SK-N-SH treated with all-trans-retinoic acid at 6 μM for 48 hours (cell line): ENCODE measurements around the gene PDK3.

ENCODE experiments used
- ATAC-seq: fragments of 200-7000 bp; cut with Tn5 transposase; 3 replicates; pipeline ENCODE4 v1.9.1; 2020; ENCODE audit warnings: mild to moderate bottlenecking, moderate library complexity
- BACH2 ChIP-seq: fragments of 250-450 bp; sonication (Bioruptor Pico); IDR thresholded peaks from 2 replicates; pipeline ENCODE4 v1.9.0; 2021; ENCODE audit warnings: mild to moderate bottlenecking, borderline replicate concordance
- CSDC2 ChIP-seq: fragments of 250-450 bp; sonication (Bioruptor Pico); IDR thresholded peaks from 2 replicates; pipeline ENCODE4 v1.5.0; 2020; ENCODE audit warnings: mild to moderate bottlenecking, moderate library complexity
- ESRRG ChIP-seq: fragments of 250-450 bp; sonication (Bioruptor Pico); IDR thresholded peaks from 2 replicates; pipeline ENCODE4 v1.6.1; 2021; ENCODE audit warnings: mild to moderate bottlenecking
- GLIS3 ChIP-seq: fragments of 250-450 bp; sonication (Bioruptor Pico); IDR thresholded peaks from 2 replicates; pipeline ENCODE4 v1.5.0; 2020; ENCODE audit warnings: mild to moderate bottlenecking, moderate library complexity
- ISL1 ChIP-seq: fragments of 250-450 bp; sonication (Bioruptor Pico); IDR thresholded peaks from 2 replicates; pipeline ENCODE4 v2.1.2; 2022; ENCODE audit warnings: mild to moderate bottlenecking, moderate library complexity
- OSR1 ChIP-seq: fragments of 250-450 bp; sonication (Bioruptor Pico); IDR thresholded peaks from 2 replicates; pipeline ENCODE4 v1.8.0; 2022; ENCODE audit warnings: moderate library complexity, mild to moderate bottlenecking, inconsistent platforms
- PPARA ChIP-seq: fragments of 250-450 bp; sonication (Bioruptor Pico); IDR thresholded peaks from 2 replicates; pipeline ENCODE4 v1.5.0; 2020; ENCODE audit warnings: mild to moderate bottlenecking, borderline replicate concordance
- RARB ChIP-seq: fragments of 250-450 bp; sonication (Bioruptor Pico); IDR thresholded peaks from 2 replicates; pipeline ENCODE4 v1.8.0; 2021; ENCODE audit warnings: mild to moderate bottlenecking, moderate library complexity
- TCF4 ChIP-seq: fragments of 250-450 bp; sonication (Bioruptor Pico); IDR thresholded peaks from 2 replicates; pipeline ENCODE4 v1.8.0; 2021; ENCODE audit warnings: mild to moderate bottlenecking, moderate library complexity, borderline replicate concordance
- TOX ChIP-seq: fragments of 250-450 bp; sonication (Bioruptor Pico); IDR thresholded peaks from 2 replicates; pipeline ENCODE4 v1.8.0; 2021; ENCODE audit warnings: mild to moderate bottlenecking, moderate library complexity, borderline replicate concordance
- ZC3H10 ChIP-seq: fragments of 250-450 bp; sonication (Bioruptor Pico); IDR thresholded peaks from 2 replicates; pipeline ENCODE4 v1.5.1; 2021; ENCODE audit warnings: mild to moderate bottlenecking, moderate library complexity
- ZFP3 ChIP-seq: fragments of 250-450 bp; sonication (Bioruptor Pico); IDR thresholded peaks from 2 replicates; pipeline ENCODE4 v1.5.0; 2020; ENCODE audit warnings: mild to moderate bottlenecking, moderate library complexity
- ZFP30 ChIP-seq: fragments of 450-650 bp; formaldehyde crosslinking; IDR thresholded peaks from 2 replicates; pipeline ENCODE4 v1.5.0; 2022; ENCODE audit warnings: mild to moderate bottlenecking, moderate library complexity
- ZNF565 ChIP-seq: fragments of 450-650 bp; formaldehyde crosslinking; conservative IDR thresholded peaks from 2 replicates; pipeline ENCODE4 v1.5.0; 2020; ENCODE audit warnings: low read depth, mild to moderate bottlenecking, moderate library complexity
- ZNF70 ChIP-seq: fragments of 450-650 bp; formaldehyde crosslinking; IDR thresholded peaks from 2 replicates; pipeline ENCODE4 v1.5.0; 2020; ENCODE audit warnings: mild to moderate bottlenecking, moderate library complexity
- ZNF8 ChIP-seq: fragments of 450-650 bp; formaldehyde crosslinking; IDR thresholded peaks from 2 replicates; pipeline ENCODE4 v1.5.0; 2020; ENCODE audit warnings: mild to moderate bottlenecking, moderate library complexity
- TF ChIP-seq, protein P1 (sequence below): fragments of 250-450 bp; sonication (Bioruptor Pico); IDR thresholded peaks from 2 replicates; pipeline ENCODE4 v1.5.1; 2021; ENCODE audit warnings: mild to moderate bottlenecking, moderate library complexity
- TF ChIP-seq, protein P2 (sequence below): fragments of 250-450 bp; sonication (Bioruptor Pico); IDR thresholded peaks from 2 replicates; pipeline ENCODE4 v1.8.0; 2021; ENCODE audit warnings: low read depth, mild to moderate bottlenecking, moderate library complexity, borderline replicate concordance
- TF ChIP-seq, protein P3 (sequence below): fragments of 250-450 bp; sonication (Bioruptor Pico); IDR thresholded peaks from 2 replicates; pipeline ENCODE4 v1.8.0; 2020; ENCODE audit warnings: mild to moderate bottlenecking, moderate library complexity, borderline replicate concordance
- TF ChIP-seq, protein P4 (sequence below): fragments of 250-450 bp; sonication (Bioruptor Pico); IDR thresholded peaks from 2 replicates; pipeline ENCODE4 v1.5.1; 2020; ENCODE audit warnings: low read depth, mild to moderate bottlenecking, moderate library complexity
- TF ChIP-seq, protein P5 (sequence below): fragments of 250-450 bp; sonication (Bioruptor Pico); IDR thresholded peaks from 2 replicates; pipeline ENCODE4 v1.5.0; 2020; ENCODE audit warnings: mild to moderate bottlenecking, moderate library complexity

The PDK3 gene

DNA sequence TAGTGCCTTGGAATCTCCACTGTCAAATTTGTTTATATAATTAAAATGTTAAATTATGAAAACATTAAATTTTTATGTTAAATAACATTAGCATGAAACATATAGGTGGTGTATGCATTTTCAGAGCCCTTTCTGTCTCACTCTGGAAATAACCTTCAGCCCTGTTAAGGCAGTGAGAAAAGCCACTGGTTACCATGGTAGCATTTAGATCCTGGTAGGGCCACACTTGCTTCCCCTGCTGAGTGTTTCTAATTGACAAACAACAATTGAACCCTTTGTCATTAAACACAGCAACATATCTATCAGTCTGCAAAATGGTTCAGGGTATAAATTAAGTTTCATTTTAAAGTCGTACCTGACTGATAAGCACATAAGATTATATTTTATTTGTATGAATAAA is 63.5 kb downstream of the PDK3 start:
- TF ChIP-seq ZNF565 (CRISPR knock-in tag) (no peak), ZFP30 (CRISPR knock-in tag) (no peak), ZFP3 (CRISPR knock-in tag) (no peak), ZNF8 (CRISPR knock-in tag) (no peak), BACH2 (no peak), ZC3H10 (no peak), OSR1 (CRISPR knock-in tag) (no peak), ZNF70 (CRISPR knock-in tag) (no peak), PPARA (CRISPR knock-in tag) (no peak), ISL1 (CRISPR knock-in tag) (no peak), RARB (CRISPR knock-in tag) (no peak)
- TF ChIP-seq, protein P1, sequence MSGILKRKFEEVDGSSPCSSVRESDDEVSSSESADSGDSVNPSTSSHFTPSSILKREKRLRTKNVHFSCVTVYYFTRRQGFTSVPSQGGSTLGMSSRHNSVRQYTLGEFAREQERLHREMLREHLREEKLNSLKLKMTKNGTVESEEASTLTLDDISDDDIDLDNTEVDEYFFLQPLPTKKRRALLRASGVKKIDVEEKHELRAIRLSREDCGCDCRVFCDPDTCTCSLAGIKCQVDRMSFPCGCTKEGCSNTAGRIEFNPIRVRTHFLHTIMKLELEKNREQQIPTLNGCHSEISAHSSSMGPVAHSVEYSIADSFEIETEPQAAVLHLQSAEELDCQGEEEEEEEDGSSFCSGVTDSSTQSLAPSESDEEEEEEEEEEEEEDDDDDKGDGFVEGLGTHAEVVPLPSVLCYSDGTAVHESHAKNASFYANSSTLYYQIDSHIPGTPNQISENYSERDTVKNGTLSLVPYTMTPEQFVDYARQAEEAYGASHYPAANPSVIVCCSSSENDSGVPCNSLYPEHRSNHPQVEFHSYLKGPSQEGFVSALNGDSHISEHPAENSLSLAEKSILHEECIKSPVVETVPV (CRISPR knock-in tag) = no peak
- TF ChIP-seq, protein P2, sequence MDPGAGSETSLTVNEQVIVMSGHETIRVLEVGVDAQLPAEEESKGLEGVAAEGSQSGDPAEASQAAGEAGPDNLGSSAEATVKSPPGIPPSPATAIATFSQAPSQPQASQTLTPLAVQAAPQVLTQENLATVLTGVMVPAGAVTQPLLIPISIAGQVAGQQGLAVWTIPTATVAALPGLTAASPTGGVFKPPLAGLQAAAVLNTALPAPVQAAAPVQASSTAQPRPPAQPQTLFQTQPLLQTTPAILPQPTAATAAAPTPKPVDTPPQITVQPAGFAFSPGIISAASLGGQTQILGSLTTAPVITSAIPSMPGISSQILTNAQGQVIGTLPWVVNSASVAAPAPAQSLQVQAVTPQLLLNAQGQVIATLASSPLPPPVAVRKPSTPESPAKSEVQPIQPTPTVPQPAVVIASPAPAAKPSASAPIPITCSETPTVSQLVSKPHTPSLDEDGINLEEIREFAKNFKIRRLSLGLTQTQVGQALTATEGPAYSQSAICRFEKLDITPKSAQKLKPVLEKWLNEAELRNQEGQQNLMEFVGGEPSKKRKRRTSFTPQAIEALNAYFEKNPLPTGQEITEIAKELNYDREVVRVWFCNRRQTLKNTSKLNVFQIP (CRISPR knock-in tag) = no peak
- no peak for ATAC-seq

DNA sequence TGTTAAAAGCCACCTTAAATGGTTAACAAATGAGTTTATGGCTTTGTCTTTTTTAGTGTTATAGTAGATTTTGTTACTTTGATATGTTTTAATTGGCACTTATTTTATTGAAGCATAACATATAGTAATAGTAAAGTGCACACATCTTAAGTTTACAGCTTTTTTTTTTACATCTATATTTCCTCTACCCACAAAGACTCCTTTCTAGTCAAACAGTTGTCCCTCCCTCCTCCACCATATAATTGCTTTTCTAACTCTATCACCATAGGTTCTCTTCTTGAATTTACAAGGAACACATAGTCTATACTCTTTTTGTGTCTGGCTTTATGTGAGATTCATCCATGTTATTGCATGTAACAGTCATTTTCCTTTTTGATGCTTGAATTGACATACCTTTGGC is 71.5 kb downstream of the PDK3 start:
- no peak for ATAC-seq
- TF ChIP-seq, protein P1 (CRISPR knock-in tag) = no peak
- TF ChIP-seq ZC3H10 (no peak), ZFP30 (CRISPR knock-in tag) (no peak), PPARA (CRISPR knock-in tag) (no peak), GLIS3 (CRISPR knock-in tag) (no peak), RARB (CRISPR knock-in tag) (no peak), ESRRG (CRISPR knock-in tag) (no peak)
- TF ChIP-seq, protein P3, sequence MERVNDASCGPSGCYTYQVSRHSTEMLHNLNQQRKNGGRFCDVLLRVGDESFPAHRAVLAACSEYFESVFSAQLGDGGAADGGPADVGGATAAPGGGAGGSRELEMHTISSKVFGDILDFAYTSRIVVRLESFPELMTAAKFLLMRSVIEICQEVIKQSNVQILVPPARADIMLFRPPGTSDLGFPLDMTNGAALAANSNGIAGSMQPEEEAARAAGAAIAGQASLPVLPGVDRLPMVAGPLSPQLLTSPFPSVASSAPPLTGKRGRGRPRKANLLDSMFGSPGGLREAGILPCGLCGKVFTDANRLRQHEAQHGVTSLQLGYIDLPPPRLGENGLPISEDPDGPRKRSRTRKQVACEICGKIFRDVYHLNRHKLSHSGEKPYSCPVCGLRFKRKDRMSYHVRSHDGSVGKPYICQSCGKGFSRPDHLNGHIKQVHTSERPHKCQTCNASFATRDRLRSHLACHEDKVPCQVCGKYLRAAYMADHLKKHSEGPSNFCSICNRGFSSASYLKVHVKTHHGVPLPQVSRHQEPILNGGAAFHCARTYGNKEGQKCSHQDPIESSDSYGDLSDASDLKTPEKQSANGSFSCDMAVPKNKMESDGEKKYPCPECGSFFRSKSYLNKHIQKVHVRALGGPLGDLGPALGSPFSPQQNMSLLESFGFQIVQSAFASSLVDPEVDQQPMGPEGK (CRISPR knock-in tag) = no peak
- TF ChIP-seq, protein P4, sequence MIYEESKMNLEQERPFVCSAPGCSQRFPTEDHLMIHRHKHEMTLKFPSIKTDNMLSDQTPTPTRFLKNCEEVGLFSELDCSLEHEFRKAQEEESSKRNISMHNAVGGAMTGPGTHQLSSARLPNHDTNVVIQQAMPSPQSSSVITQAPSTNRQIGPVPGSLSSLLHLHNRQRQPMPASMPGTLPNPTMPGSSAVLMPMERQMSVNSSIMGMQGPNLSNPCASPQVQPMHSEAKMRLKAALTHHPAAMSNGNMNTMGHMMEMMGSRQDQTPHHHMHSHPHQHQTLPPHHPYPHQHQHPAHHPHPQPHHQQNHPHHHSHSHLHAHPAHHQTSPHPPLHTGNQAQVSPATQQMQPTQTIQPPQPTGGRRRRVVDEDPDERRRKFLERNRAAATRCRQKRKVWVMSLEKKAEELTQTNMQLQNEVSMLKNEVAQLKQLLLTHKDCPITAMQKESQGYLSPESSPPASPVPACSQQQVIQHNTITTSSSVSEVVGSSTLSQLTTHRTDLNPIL (CRISPR knock-in tag) = no peak
- TF ChIP-seq, all 23 proteins: peak for 0

DNA sequence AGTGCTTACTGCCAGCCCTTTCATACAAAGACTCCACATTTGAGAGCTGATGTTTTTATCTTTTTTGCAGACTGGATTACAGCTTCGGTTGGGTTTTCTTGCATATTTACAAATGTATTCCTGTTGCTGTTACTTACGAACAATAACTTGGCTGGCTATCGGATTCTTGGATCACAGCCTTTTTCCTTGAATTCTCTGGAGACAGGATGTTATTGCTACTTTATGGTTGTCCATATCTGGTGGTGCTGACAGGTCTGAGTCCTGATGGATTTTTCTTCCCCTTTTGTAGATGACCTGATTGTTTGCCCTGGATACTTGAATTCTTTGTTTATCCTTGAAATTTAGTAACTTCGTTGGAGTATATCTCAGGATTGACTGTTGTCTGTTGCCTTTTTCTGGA is 77.7 kb downstream of the PDK3 start:
- no peak for ATAC-seq
- TF ChIP-seq OSR1 (CRISPR knock-in tag) (no peak), TOX (CRISPR knock-in tag) (no peak), TCF4 (no peak)

DNA sequence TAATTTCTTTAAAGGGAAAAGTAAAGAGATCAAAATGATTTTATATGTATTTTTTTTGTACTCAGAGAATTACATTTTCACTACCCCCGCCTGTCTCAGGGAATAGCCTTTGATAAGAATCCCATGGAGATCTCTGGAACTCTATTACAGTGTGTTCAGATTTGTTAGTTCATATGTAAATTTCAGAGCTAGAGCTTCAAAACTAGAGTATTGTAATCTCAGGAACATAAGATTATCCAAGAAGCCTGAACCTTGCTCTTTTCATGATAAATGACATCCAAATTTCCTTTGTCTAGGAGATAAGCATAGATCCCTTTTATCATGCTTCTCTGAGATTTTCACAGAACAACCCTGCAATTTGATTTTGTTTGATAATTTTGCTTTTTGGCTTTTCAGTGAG is 82.9 kb downstream of the PDK3 start:
- no peak for ATAC-seq
- TF ChIP-seq, protein P5, sequence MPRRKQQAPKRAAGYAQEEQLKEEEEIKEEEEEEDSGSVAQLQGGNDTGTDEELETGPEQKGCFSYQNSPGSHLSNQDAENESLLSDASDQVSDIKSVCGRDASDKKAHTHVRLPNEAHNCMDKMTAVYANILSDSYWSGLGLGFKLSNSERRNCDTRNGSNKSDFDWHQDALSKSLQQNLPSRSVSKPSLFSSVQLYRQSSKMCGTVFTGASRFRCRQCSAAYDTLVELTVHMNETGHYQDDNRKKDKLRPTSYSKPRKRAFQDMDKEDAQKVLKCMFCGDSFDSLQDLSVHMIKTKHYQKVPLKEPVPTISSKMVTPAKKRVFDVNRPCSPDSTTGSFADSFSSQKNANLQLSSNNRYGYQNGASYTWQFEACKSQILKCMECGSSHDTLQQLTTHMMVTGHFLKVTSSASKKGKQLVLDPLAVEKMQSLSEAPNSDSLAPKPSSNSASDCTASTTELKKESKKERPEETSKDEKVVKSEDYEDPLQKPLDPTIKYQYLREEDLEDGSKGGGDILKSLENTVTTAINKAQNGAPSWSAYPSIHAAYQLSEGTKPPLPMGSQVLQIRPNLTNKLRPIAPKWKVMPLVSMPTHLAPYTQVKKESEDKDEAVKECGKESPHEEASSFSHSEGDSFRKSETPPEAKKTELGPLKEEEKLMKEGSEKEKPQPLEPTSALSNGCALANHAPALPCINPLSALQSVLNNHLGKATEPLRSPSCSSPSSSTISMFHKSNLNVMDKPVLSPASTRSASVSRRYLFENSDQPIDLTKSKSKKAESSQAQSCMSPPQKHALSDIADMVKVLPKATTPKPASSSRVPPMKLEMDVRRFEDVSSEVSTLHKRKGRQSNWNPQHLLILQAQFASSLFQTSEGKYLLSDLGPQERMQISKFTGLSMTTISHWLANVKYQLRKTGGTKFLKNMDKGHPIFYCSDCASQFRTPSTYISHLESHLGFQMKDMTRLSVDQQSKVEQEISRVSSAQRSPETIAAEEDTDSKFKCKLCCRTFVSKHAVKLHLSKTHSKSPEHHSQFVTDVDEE = no peak
- TF ChIP-seq CSDC2 (CRISPR knock-in tag) (no peak), ZNF8 (CRISPR knock-in tag) (no peak), OSR1 (CRISPR knock-in tag) (no peak), BACH2 (no peak), ZNF565 (CRISPR knock-in tag) (no peak), ZNF70 (CRISPR knock-in tag) (no peak), PPARA (CRISPR knock-in tag) (no peak), TOX (CRISPR knock-in tag) (no peak)
- TF ChIP-seq, protein P3 (CRISPR knock-in tag) = no peak
- TF ChIP-seq, protein P2 (CRISPR knock-in tag) = no peak
